NCI-H2107 treated with DMSO at 0.1 percent for 48 hours (cell line): ENCODE results near the gene S1PR2.
"Not testable (repeated sequence)": the region's sequence is repeated elsewhere in the genome, so short reads cannot be mapped to it uniquely, and the experiment has no call there.

Experiments
- DNase-seq: peaks from one replicate; lab custom pipeline; 2025; ENCODE audit not compliant: unreplicated experiment; lab: John Stamatoyannopoulos, UW

S1PR2 gene

DNA sequence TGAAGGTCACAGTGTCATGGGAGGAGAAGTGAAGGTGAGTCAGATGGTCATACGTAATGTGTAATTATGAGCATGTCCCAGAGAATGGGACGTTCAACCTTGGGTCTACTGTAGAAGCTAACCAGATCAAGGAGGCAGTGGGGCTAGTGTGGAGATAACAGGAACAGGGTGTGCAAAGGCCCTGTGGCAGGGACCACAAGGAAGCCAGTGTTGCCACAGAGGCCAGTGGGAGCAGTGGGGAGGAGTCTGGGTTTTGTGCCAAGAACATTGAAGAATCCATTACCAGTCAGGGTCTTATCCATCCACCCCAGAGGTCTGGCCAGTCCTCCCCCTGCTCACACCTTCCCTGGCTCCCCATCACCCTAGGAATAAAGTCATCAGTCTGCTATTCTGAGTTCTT lies 24.2 kb upstream of the S1PR2 start:
- no peak for DNase-seq

DNA sequence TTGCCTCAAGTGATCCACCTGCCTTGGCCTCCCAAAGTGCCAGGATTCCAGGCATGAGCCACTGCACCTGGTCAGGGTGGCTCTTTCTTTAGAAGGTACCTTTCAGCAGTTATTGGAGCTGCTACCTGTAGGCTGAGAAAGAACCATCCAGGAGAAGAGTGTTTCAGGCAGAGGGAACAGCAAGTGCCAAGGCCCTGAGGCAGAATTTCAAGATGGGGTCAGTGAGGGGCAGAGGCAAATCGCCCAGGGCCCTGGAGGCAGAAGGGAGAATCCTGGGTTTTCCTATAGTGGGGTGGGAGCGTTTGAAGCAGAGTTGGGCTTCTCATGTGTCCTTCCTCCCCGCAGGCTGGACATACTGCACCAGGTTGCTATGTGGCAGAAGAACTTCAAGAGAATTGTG lies 23.1 kb upstream of the S1PR2 start:
- no peak for DNase-seq

DNA sequence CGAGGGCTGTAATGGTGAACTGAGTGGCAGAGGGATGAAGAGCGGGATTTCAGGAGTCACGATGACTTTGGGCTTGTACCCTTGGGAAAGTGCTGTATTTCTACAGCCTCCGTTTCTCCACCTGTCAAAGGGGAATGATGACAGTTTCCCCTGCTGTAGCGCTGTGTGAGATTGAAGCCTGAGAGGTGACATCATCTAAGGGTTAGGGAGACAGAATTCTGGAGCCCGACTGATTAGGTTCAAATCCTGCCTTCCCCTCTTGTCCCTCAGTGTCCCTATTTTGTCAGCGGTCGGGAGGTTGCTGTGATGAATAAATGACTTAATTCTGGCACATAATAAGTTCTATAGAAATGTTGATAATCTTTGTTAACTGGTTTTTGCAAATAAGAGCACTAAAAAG lies 21.6 kb upstream of the S1PR2 start:
- no peak for DNase-seq

- peak; percentile 98 for DNase-seq
Observed at GRCh38 chr19:10251792-10252694, 20.9 kb upstream of the S1PR2 start, which contains the start of gene MRPL4. Gene MRPL4, plus strand, starts transcription at chr19:10252214. Its CDS starts 40 bp downstream, at chr19:10252254.

DNA sequence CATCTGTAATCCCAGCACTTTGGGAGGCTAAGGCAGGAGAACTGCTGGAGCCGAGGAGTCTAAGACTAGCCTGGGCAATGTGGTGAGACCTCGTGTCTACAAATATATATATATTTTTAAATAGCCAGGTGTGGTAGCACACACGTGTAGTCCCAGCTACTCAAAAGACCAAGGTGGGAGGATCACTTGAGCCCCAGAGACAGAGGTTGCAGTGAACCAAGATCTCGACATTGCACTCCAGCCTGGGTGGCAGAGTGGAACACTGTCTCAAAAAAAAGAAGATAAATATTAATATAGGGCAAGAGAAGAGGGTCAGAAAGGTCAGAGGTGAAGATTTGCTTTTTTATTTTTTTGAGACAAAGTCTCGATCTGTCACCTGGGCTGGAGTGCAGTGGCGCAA lies 15.4 kb upstream of the S1PR2 start:
- DNase-seq = no peak

- no peak for DNase-seq
Observed at GRCh38 chr19:10245189-10245939, 14.2 kb upstream of the S1PR2 start.

GRCh38 chr19:10243606-10244005 lies 12.5 kb upstream of the S1PR2 start:
- no peak for DNase-seq

- not testable (repeated sequence) for DNase-seq
Observed at GRCh38 chr19:10241826-10242449, 10.8 kb upstream of the S1PR2 start.

DNA sequence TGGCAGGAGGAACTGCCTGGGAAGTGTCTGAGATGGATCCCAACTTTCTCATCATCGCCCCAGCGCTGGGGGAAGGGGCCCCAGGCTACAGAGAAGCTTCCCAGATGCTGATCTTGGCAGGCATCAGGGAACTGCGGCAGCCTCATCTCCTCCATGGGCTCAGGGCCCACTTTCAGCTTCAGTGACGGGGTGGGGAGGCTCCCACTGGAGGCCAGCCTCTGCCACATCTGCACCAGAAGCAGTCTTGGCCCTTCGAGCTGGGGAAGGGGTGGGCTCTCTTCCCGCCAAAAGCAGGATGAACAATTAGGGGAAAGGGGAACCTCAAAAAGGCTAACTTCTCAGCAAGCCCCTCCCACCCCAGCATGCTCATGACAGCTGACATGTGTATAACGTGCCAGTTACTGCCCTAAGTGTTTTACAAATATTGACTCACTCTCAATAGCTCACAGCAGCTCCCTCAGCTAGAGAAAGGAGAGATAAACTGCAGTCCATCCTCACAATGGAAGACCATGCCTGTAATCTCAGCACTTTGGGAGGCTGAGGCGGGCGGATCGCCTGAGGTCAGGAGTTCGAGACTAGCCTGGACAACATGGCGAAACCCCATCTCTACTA lies 7.1 kb upstream of the S1PR2 start:
- DNase-seq = peak; percentile 16

DNA sequence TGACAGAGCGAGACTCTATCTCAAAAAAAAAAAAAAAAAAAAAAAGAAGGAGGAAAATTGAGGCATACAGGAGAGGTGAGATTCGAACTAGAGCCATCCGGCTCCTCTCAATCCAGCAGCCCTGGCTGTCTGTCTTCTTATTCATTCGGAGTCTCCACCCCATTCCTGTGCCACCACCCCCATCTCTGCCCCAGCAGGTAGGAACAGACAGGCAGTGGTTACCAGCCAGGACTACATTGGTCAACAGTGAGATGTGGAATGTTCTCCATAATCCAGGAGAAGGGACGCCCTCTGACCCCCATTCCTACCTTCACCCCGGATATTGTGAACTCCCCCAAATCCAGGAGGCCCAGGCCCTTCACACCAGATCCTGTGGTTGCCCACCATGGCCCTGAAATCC lies 6.6 kb upstream of the S1PR2 start:
- no peak for DNase-seq

- DNase-seq = not testable (repeated sequence)
Observed at GRCh38 chr19:10235409-10235808, 4.3 kb upstream of the S1PR2 start.

DNA sequence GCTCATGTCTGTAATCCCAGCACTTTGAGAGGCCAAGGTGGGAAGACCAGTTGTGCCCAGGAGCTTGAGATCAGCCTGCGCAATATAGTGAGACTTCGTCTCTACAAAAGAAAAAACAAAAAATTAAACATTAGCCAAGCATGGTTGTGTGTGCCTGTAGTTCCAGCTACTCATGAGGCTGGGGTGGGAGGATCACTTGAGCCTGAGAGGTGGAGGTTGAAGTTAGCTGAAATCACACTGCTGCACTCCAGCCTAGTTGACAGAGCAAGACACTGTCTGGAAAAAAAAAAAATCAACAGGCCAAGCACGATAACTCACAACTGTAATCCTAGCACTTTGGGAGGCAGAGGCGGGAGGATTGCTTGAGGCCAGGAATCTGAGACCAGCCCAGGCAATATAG lies 3.9 kb upstream of the S1PR2 start:
- no peak for DNase-seq

DNA sequence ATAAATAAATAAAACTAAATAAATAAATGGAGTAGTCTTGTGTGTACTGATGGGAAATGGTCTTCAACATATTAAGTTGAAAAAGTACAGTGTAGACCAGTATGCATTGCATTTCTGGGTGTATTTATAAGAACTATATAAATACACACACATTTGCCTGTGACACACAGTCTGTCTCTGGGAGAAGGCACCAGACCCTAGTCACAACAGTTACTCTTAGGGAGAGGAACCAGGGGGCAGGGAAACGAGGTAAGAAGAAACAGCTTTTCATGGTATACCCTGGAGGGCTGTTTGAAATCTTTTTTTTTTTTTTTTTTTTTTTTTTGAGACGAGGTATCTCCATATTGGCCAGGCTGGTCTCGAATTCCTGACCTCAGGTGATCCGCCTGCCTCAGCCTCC lies 2.8 kb upstream of the S1PR2 start:
- no peak for DNase-seq

GRCh38 chr19:10231612-10232228 lies 589 bp upstream of the S1PR2 start:
- DNase-seq = no peak

DNA sequence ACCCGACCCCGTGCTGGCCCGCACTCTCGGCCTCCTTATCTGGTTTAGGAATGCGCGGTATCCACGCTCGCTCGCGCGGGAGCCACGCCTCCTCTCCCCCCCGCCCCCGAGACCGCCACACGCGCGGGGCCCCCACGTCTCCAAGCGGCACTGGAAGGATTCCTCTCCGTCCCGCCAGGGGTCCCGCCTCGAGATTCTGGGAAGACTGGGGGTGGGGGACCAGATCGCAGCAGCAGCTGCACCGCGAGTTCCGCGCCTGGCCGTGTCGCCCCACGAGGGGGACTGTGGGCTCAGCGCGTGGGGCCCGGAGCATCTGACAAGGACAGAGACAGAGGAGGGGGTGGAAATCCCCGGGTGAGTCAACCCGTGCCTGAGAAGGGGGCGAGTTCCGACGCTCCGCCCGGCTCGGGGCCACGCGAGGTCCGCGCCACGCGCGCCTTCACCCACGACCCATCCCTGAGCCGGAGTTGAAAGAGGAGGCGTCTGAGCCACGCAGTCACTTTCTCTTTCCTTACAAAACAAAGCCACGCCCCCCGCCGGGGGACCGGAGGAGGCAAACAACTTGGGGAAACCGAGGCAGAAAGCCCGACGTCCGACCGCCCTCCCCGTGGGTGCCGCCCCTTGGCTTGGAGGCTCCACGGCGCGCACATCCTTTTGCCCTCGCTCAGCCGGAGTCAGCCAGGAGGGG lies 814 bp downstream of the S1PR2 start:
- DNase-seq = no peak

DNA sequence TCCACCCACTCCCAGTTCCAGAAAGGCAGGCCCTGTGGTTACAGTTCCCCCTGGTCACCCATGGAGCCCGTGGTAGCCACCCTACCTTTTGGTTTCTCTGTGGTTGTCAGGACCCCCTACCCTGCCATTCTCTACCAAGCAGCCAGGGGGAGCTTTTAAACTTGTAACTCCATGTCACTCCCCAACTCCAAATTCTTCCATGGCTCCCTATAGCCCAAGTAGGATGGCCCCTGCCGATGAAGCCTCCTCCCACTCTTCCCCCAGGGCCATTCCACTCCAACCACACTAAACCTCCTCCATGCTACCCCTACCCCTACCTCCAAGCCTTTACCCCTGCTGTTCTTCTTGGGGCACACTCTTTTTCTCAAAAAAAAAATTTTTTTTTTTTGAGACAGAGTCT lies 2.2 kb downstream of the S1PR2 start:
- DNase-seq = no peak

DNA sequence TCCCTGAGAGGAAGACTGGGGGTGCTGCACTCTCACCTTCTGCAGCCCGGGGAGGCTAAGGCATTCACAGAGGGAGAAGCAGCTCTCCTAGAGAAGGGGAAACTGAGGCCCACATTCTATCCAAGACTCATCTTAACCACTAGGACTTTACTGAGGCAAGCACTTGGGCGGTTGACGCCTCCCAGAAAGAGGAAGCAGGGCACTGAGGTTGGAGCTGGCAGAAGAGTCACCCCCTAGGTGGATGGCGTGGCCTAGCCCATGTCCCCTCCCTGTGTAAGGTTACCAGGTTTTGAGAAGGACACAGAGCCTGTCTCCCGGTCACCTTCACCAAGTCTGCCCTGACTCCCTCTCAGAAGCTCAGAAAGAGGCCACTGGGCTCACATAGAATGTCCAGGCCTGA lies 2.7 kb downstream of the S1PR2 start:
- DNase-seq = no peak

DNA sequence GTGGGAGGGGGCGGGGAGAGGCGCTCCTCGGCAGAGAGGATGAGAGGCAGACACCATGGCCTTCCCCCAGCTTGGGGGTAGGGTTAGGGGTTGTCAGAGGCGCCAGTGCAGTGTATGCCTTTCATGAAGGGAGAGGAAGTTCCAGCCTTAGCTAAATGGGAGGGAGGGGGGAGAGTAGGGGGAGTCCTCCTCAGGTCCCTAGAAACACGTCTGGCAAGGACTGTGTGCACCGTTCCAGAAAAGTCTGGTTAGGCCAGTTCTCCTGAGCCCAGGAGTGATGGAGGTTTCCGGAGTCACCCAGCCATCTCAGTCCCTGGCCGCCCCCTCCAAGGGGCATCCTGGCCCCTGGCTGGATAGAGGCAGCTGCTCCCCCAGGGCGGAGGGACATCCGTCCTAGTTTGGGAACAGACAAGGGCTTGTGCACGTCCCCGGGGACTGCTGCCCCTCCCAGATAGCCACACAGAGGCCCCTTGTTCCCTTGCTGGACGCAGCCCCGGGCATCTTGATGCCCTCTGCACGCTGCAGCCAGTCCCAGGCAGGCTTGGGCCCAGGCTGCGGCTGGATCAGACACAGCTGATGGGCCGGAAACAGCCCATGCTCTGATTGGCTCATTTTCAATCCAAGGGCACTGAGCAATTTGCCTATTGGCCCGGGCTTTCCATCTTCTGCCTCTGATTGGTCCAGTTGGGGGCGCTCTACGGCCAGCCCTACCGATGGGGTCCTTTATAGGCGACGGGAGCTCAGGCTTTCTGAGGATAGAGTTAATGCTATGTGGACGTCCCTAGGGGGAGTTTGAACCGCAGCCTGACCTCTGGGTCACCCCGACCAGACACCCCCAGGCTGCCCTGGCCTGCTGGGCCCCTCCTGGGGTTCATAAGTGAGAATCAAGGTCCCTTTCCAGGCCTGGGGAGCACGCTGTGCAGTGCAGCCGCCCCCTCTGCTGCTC lies 3.8 kb downstream of the S1PR2 start:
- DNase-seq = no peak

DNA sequence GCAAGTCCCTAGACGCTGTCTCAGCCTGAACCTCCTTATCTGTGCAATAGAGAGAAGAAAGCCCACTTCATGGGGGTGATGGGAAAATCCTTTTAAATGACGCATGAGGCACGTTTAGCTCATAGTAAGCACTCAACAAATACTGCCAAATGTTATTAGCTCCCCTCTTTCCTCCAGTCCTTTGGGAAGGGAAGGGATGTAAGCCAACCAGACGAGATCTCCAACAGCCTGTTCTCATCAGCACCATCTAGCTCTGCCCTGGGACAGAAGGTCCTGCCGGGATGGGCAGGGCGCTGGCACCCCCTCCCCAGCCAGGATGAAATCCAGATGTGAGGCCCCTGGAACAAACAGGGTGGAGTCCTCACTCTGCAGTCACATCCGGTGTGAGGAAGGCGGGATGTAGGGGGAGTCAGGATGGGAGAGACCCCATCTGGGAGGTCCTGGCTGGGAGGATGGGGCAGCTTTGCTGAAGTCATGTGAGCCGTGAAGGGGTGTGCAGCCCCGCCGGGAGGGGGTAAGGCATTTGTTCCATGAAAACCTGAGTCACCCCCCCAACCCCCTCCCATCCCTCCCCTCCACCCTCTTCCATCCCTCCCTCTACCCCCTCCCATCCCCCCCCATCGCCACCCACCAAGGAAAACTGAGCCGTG lies 4.6 kb downstream of the S1PR2 start:
- no peak for DNase-seq
